ENCODE results near the gene LAMP2. TPM values are rescaled to one million over a fixed set of nuclear protein-coding genes. Genes with fewer than 3 reads are reported as not detected.

LAMP2 gene
- total and polyA plus RNA-seq, 2 donors (not counting 3 experiments of a cell fraction or from before 2014, with no cell fraction given) = 108 to 135 TPM

GRCh38 chrX:120380699-120381098 lies 88.4 kb downstream of the LAMP2 start:
- TF ChIP-seq POLR2A (IDR thresholded peaks at IDR 0.05; ENCODE audit: low read depth, low read length) (no peak), MAX (IDR thresholded peaks at IDR 0.05; ENCODE audit: insufficient read depth, insufficient read length) (no peak), CTCF (IDR thresholded peaks at IDR 0.05; ENCODE audit: extremely low read depth in 1 of 2, insufficient read depth in 1 of 2, low read depth in 1 of 2, low read length in 2 of 2) (peak; percentile 15 to 23)

GRCh38 chrX:120379937-120380681 lies 89.0 kb downstream of the LAMP2 start:
- H2AFZ ChIP-seq (ENCODE audit: low read depth, low read length) = no peak overlapping the region
- H3K4me1 ChIP-seq (ENCODE audit: control insufficient read depth, extremely low read depth, insufficient read depth, low read length) = no peaks in the 10 kb centered on the region
- intact Hi-C loops (cut with micrococcal nuclease) (loop anchor here (1.0 to 5.0 kb wide), 2 partner anchors 72 to 95 kb away; no protein-coding TSS in a partner anchor), dilution Hi-C loops (cut with MboI; ENCODE audit: extremely low pct_ligation_motif_present, low sequenced_read_pairs) (no loop called here)
- H3K4me2 ChIP-seq (ENCODE audit: insufficient read depth, low read length) = no peak overlapping the region
- no peaks in the 10 kb centered on the region for H3K9me3 ChIP-seq (replicated peaks; ENCODE audit: control insufficient read depth, insufficient read depth, low read length)
- no peak overlapping the region for H3K9ac ChIP-seq (replicated peaks; ENCODE audit: extremely low read depth, insufficient read depth, low read length)
- no peak for DNase-seq (ENCODE audit: low read depth, low spot score)
- H3K9me1 ChIP-seq (replicated peaks; ENCODE audit: control insufficient read depth, extremely low read depth, insufficient read depth, low read length) = no peaks in the 10 kb centered on the region
- FAIRE-seq = no peak
- H4K20me1 ChIP-seq (replicated peaks; ENCODE audit: control insufficient read depth, extremely low read depth, insufficient read depth, low read length) = no peaks in the 10 kb centered on the region
- ChIA-PET CTCF (interaction anchor here (1.4 to 2.7 kb wide), 4 partner anchors 72 to 106 kb away, joined by 7 to 25 read pairs (median 12); no protein-coding TSS in a partner anchor), POLR2A (no interaction called here)
- no TSS peak for BruUV-seq (replicated peaks)
- H3K4me3 ChIP-seq (replicated peaks in 1 of 3; ENCODE audit: insufficient read depth in 1 of 3, low read depth in 1 of 3, low read length in 3 of 3) = no peak overlapping the region
- TF ChIP-seq MAX (IDR thresholded peaks at IDR 0.05; ENCODE audit: insufficient read depth, insufficient read length) (no peak), POLR2AphosphoS5 (IDR thresholded peaks at IDR 0.05; ENCODE audit: insufficient read depth, low read depth, low read length) (no peak), GATA2 (IDR thresholded peaks at IDR 0.05; ENCODE audit: insufficient read depth, insufficient read length, low read depth, low read length) (no peak), JUN (IDR thresholded peaks at IDR 0.05; ENCODE audit: borderline replicate concordance, insufficient read depth, insufficient read length, low read depth) (no peak), CTCF (IDR thresholded peaks at IDR 0.05; ENCODE audit: extremely low read depth in 1 of 2, insufficient read depth in 1 of 2, low read depth in 1 of 2, low read length in 2 of 2) (no peak), FOS (IDR thresholded peaks at IDR 0.05; ENCODE audit: borderline replicate concordance, insufficient read depth, low read length) (no peak), MYC (IDR thresholded peaks at IDR 0.05; ENCODE audit: low read depth, low read length) (no peak), POLR2A (IDR thresholded peaks at IDR 0.05; ENCODE audit: low read depth, low read length) (no peak), EZH2 (IDR thresholded peaks at IDR 0.05; ENCODE audit: borderline replicate concordance, low read depth, low read length, severe bottlenecking) (no peak)
- H3K36me3 ChIP-seq (ENCODE audit: control insufficient read depth in 2 of 2, extremely low read depth in 1 of 2, insufficient read depth in 2 of 2, low read length in 2 of 2) = no peaks in the 10 kb centered on the region
- H3K27ac ChIP-seq (ENCODE audit: insufficient read depth, low read depth, low read length) = no peak overlapping the region
- H3K79me2 ChIP-seq (ENCODE audit: control insufficient read depth, insufficient read depth, low read length) = no peaks in the 10 kb centered on the region
- H3K27me3 ChIP-seq (ENCODE audit: control insufficient read depth in 2 of 2, insufficient read depth in 2 of 2, low read length in 2 of 2) = peaks cover 3 to 5% of the 10 kb centered on the region in 2 experiments

More at GRCh38 chrX:120380699-120381098, 88.4 kb downstream of the LAMP2 start:
- H3K79me2 ChIP-seq (ENCODE audit: control insufficient read depth, insufficient read depth, low read length) = no peaks in the 10 kb centered on the region
- peaks cover 3 to 5% of the 10 kb centered on the region in 2 experiments for H3K27me3 ChIP-seq (ENCODE audit: control insufficient read depth in 2 of 2, insufficient read depth in 2 of 2, low read length in 2 of 2)
- ChIA-PET POLR2A (no interaction called here), CTCF (interaction anchor here (0.6 to 2.7 kb wide), 10 partner anchors 8 to 105 kb away, joined by 3 to 25 read pairs (median 4); no protein-coding TSS in a partner anchor)
- no peak overlapping the region for H3K4me3 ChIP-seq (replicated peaks in 1 of 3; ENCODE audit: insufficient read depth in 1 of 3, low read depth in 1 of 3, low read length in 3 of 3)
- no peaks in the 10 kb centered on the region for H4K20me1 ChIP-seq (replicated peaks; ENCODE audit: control insufficient read depth, extremely low read depth, insufficient read depth, low read length)
- H3K36me3 ChIP-seq (ENCODE audit: control insufficient read depth in 2 of 2, extremely low read depth in 1 of 2, insufficient read depth in 2 of 2, low read length in 2 of 2) = no peaks in the 10 kb centered on the region
- H2AFZ ChIP-seq (ENCODE audit: low read depth, low read length) = no peak overlapping the region
- H3K4me1 ChIP-seq (ENCODE audit: control insufficient read depth, extremely low read depth, insufficient read depth, low read length) = no peaks in the 10 kb centered on the region
- FAIRE-seq (no peak), DNase-seq (ENCODE audit: low read depth, low spot score) (peak; percentile 2)
- intact Hi-C loops (cut with micrococcal nuclease) (loop anchor here (1.0 to 5.0 kb wide), 2 partner anchors 72 to 95 kb away; no protein-coding TSS in a partner anchor), dilution Hi-C loops (cut with MboI; ENCODE audit: extremely low pct_ligation_motif_present, low sequenced_read_pairs) (no loop called here)
- H3K9me3 ChIP-seq (replicated peaks; ENCODE audit: control insufficient read depth, insufficient read depth, low read length) = no peaks in the 10 kb centered on the region
- H3K9ac ChIP-seq (replicated peaks; ENCODE audit: extremely low read depth, insufficient read depth, low read length) = no peak overlapping the region
- no TSS peak for BruUV-seq (replicated peaks)
- no peak overlapping the region for H3K27ac ChIP-seq (ENCODE audit: insufficient read depth, low read depth, low read length)
- no peaks in the 10 kb centered on the region for H3K9me1 ChIP-seq (replicated peaks; ENCODE audit: control insufficient read depth, extremely low read depth, insufficient read depth, low read length)
- no peak overlapping the region for H3K4me2 ChIP-seq (ENCODE audit: insufficient read depth, low read length)

All from endothelial cell of umbilical vein (primary cell).